ENCODE data around the gene GCAT. TPM values are rescaled to one million over a fixed set of nuclear protein-coding genes. Genes with fewer than 3 reads are reported as not detected.

The GCAT gene
- total and polyA plus RNA-seq, 9 of the 15 experiments (the other 6 are each of a cell fraction or from before 2014, with no cell fraction given) = 1.9 to 69.9 (median 26.4) TPM

DNA sequence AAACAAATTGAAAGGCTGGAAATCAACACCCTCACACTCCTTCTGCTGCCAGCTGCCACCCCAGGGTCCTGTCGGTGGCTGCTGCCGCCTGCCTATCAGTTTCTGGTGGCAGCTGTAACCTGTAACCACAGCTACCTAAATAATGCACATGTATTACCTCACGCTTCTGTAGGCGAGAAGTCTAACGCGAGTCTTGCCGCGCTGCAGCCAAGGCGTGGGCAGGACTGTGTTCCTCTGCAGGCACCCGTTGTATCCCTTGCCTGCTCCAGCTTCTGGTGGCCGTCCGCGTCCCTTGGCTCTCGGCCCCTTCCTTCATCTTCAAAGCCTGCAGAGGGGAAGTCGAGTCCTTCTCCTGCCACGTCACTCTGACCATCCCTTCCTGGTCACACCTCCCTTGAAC, 44.1 kb upstream of the GCAT start:
- H3K9me1 ChIP-seq (ENCODE audit: control insufficient read depth, insufficient read depth, low read length) = no peaks in the 10 kb centered on the region
- no peaks in the 10 kb centered on the region for H3K9me3 ChIP-seq (replicated peaks; ENCODE audit: control insufficient read depth, insufficient read depth, low read depth, low read length)
- H3K9ac ChIP-seq (ENCODE audit: insufficient read depth in 1 of 2, low read depth in 2 of 2, low read length in 2 of 2) = no peak overlapping the region
- no peaks in the 10 kb centered on the region for H4K20me1 ChIP-seq (replicated peaks; ENCODE audit: control insufficient read depth, insufficient read depth, low read length)
- 92% methylated on average over 12 of the region's 16 CpGs for WGBS (ENCODE audit: insufficient coverage, low coverage, missing lambda C conversion rate)
- no peak for ATAC-seq
- no peak overlapping the region for H3K27ac ChIP-seq (ENCODE audit: extremely low read depth, low read depth, low read length)
- CTCF ChIA-PET (ENCODE audit: low intra/inter-chr PET ratio) = no interaction called here
- H3K36me3 ChIP-seq (ENCODE audit: control insufficient read depth, insufficient read depth, low read length) = no peaks in the 10 kb centered on the region
- H3K4me1 ChIP-seq (replicated peaks in 1 of 2; ENCODE audit: control insufficient read depth in 2 of 2, insufficient read depth in 2 of 2, low read length in 2 of 2) = peaks cover 17 to 38% of the 10 kb centered on the region in 2 experiments
- intact Hi-C loops (cut with micrococcal nuclease) = no loop called here
- in situ Hi-C loops (cut with MboI) = no loop called here
- no peak overlapping the region for H2AFZ ChIP-seq (ENCODE audit: low read depth, low read length)
- POLR2A ChIA-PET = interaction anchor here (0.7 to 2.2 kb wide), 5 partner anchors 14 to 29 kb away, joined by 3 to 9 read pairs (median 4); no protein-coding TSS in a partner anchor
- H3K4me2 ChIP-seq (ENCODE audit: insufficient read depth, low read length) = no peak overlapping the region
- no peaks in the 10 kb centered on the region for H3K79me2 ChIP-seq (ENCODE audit: control insufficient read depth, insufficient read depth, low read length)
- no peaks in the 10 kb centered on the region for H3K27me3 ChIP-seq (ENCODE audit: control insufficient read depth in 2 of 2, insufficient read depth in 2 of 2, low read length in 2 of 2)
- no peak for DNase-seq (ENCODE audit: extremely low read depth in 1 of 4, low spot score in 3 of 4)
- TF ChIP-seq KDM4B (IDR thresholded peaks at IDR 0.05; ENCODE audit: borderline replicate concordance in 2 of 2, low read depth in 1 of 2) (no peak), SMARCC2 (IDR thresholded peaks at IDR 0.05; ENCODE audit: low read depth) (no peak), STAT5B (CRISPR knock-in tag; IDR thresholded peaks at IDR 0.05) (no peak), SP2 (IDR thresholded peaks at IDR 0.05; ENCODE audit: extremely low read depth, low read depth, low read length, poor library complexity, severe bottlenecking) (no peak), ZFPM2 (CRISPR knock-in tag; IDR thresholded peaks at IDR 0.05) (no peak), SREBF1 (IDR thresholded peaks at IDR 0.05; ENCODE audit: borderline replicate concordance, low read depth, low read length) (no peak), TAL1 (IDR thresholded peaks at IDR 0.05) (no peak), DMBX1 (CRISPR knock-in tag; IDR thresholded peaks at IDR 0.05; ENCODE audit: borderline replicate concordance) (no peak), ELF1 (tag; IDR thresholded peaks at IDR 0.05) (no peak), EWSR1 (IDR thresholded peaks at IDR 0.05; ENCODE audit: borderline replicate concordance, low read depth, partially characterized antibody) (no peak), CBX1 (IDR thresholded peaks at IDR 0.05; ENCODE audit: low read depth) (no peak)
- TF ChIP-seq, protein P1, sequence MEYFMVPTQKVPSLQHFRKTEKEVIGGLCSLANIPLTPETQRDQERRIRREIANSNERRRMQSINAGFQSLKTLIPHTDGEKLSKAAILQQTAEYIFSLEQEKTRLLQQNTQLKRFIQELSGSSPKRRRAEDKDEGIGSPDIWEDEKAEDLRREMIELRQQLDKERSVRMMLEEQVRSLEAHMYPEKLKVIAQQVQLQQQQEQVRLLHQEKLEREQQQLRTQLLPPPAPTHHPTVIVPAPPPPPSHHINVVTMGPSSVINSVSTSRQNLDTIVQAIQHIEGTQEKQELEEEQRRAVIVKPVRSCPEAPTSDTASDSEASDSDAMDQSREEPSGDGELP (CRISPR knock-in tag; IDR thresholded peaks at IDR 0.05; ENCODE audit: borderline replicate concordance) = no peak
- TF ChIP-seq, protein P2, sequence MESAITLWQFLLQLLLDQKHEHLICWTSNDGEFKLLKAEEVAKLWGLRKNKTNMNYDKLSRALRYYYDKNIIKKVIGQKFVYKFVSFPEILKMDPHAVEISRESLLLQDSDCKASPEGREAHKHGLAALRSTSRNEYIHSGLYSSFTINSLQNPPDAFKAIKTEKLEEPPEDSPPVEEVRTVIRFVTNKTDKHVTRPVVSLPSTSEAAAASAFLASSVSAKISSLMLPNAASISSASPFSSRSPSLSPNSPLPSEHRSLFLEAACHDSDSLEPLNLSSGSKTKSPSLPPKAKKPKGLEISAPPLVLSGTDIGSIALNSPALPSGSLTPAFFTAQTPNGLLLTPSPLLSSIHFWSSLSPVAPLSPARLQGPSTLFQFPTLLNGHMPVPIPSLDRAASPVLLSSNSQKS (CRISPR knock-in tag; IDR thresholded peaks at IDR 0.05) = no peak
- TF ChIP-seq, protein P3, sequence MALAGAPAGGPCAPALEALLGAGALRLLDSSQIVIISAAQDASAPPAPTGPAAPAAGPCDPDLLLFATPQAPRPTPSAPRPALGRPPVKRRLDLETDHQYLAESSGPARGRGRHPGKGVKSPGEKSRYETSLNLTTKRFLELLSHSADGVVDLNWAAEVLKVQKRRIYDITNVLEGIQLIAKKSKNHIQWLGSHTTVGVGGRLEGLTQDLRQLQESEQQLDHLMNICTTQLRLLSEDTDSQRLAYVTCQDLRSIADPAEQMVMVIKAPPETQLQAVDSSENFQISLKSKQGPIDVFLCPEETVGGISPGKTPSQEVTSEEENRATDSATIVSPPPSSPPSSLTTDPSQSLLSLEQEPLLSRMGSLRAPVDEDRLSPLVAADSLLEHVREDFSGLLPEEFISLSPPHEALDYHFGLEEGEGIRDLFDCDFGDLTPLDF (CRISPR knock-in tag; IDR thresholded peaks at IDR 0.05) = no peak
- no peak for FAIRE-seq
- no TSS peak for BruUV-seq (replicated peaks)
- H3K4me3 ChIP-seq = no peak overlapping the region
